Neural progenitor cell (in vitro differentiated cells): ENCODE results near the gene MN1.

Source experiments
- EZH2 ChIP-seq: fragments of 200-600 bp; sonication (generic); IDR thresholded peaks from 2 replicates; pipeline ENCODE4 v1.6.1; 2017; ENCODE audit warnings: antibody characterized with exemption, mild to moderate bottlenecking, moderate library complexity
- TF ChIP-seq, protein P1 (sequence below): fragments of 200-600 bp; sonication (generic); IDR thresholded peaks from 2 replicates; pipeline ENCODE4 v1.5.1; 2017; ENCODE audit warnings: antibody characterized with exemption, mild to moderate bottlenecking

DNA sequence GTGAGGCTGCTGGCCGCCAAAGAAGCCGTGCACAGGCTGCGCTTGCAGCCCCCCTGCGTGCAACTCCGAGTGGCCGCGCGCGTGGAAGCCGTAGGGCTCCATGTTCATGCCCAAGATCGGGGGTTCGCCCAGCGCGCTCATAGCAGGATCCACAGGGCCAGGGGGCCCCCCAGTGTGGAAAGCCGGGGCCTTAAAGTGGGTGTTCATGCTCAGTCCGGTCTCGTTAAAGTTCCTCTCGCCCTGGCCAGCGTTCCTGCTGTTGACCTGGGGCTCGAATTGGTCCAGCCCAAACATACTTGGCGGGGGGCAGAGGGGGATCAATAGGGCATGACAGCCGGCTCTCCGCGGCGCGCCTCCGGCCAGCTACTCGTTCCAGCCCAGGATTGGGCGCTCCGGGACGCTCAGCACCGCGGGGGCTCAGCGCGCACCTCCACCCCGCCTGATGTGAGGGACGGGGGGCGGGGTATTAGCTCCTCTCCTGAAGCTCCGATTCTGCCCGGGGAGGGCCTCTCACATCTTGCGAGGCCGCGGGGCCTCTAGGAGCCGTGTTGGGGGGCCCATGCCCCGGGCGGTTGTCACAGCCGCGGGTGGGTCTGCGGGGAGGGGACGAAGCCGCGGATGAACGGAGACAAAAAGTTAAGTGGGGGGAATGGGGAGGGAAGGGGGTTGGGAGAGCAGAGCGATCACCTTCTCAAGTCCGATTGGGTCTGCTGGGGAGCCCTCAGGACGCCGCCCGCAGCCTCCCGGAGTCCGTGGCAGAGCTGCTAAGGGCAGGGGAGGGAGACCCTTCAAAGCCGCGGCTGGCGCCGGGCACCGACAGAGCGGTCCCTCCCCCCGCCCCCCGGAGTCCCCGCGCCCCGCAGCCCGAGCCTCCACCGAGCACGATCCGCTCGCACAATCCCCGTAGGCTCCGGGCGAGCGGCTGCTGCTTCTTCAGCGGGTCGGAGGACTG, 1.0 kb downstream of the MN1 start:
- TF ChIP-seq, protein P1, sequence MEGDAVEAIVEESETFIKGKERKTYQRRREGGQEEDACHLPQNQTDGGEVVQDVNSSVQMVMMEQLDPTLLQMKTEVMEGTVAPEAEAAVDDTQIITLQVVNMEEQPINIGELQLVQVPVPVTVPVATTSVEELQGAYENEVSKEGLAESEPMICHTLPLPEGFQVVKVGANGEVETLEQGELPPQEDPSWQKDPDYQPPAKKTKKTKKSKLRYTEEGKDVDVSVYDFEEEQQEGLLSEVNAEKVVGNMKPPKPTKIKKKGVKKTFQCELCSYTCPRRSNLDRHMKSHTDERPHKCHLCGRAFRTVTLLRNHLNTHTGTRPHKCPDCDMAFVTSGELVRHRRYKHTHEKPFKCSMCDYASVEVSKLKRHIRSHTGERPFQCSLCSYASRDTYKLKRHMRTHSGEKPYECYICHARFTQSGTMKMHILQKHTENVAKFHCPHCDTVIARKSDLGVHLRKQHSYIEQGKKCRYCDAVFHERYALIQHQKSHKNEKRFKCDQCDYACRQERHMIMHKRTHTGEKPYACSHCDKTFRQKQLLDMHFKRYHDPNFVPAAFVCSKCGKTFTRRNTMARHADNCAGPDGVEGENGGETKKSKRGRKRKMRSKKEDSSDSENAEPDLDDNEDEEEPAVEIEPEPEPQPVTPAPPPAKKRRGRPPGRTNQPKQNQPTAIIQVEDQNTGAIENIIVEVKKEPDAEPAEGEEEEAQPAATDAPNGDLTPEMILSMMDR, result no peak
- no peak for TF ChIP-seq EZH2
